Endothelial cell of umbilical vein (primary cell): ENCODE measurements around the gene CLC. TPM values are rescaled to one million over a fixed set of nuclear protein-coding genes. Genes with fewer than 3 reads are reported as not detected.

Experiments used
- BruUV-seq: library from RNA; stranded (reverse); fragments of 400-500 nt; replicated peaks from 2 replicates; lab custom pipeline; 2021; lab: Mats Ljungman, UMichigan
- CTCF ChIA-PET: fragments of 300-600, 350-600 bp; sonication (Branson Sonifier 250); formaldehyde crosslinking; loops from one replicate; lab custom pipeline; 2021; ENCODE audit warnings: antibody characterized with exemption, inconsistent platforms; lab: Charles Lee
- POLR2A ChIA-PET: fragments of 300-600, 350-600 bp; sonication (Branson Sonifier 250); formaldehyde crosslinking; loops from one replicate; lab custom pipeline; 2021; ENCODE audit warnings: antibody characterized with exemption, inconsistent platforms; lab: Charles Lee
- DNase-seq: peaks from one replicate; pipeline ENCODE4 v3.0.0-alpha.2; 2011; ENCODE audit warnings: low read depth, low spot score
- FAIRE-seq: peaks from 2 replicates; lab custom pipeline; 2011; peaks lifted over from hg19 to GRCh38; lab: Jason Lieb, UNC
- H2AFZ ChIP-seq: 2 replicates; pipeline ENCODE4 v1.6.0; 2012; ENCODE audit warnings: low read depth, low read length, control low read depth, inconsistent platforms
- H3K27ac ChIP-seq: 2 replicates; pipeline ENCODE4 v1.5.1; 2011; ENCODE audit warnings: low read depth, mild to moderate bottlenecking, control low read depth, low read length, moderate library complexity; ENCODE audit not compliant: insufficient read depth
- H3K27me3 ChIP-seq, 2 experiments: 2 replicates each; pipeline versions ENCODE4 v1.6.0 to v1.6.1; 2011; ENCODE audit warnings: low read length in 2 of 2, mixed read lengths in 1 of 2; ENCODE audit not compliant: control insufficient read depth in 2 of 2, insufficient read depth in 2 of 2
- H3K36me3 ChIP-seq, 2 experiments: 2 replicates in 1 of 2; 3 replicates in 1 of 2; pipeline ENCODE4 v1.5.1; 2011; ENCODE audit warnings: low read length in 2 of 2, mild to moderate bottlenecking in 1 of 2, moderate library complexity in 1 of 2; ENCODE audit not compliant: control insufficient read depth in 2 of 2, insufficient read depth in 2 of 2; ENCODE audit errors: extremely low read depth in 1 of 2
- H3K4me1 ChIP-seq: 3 replicates; pipeline ENCODE4 v1.5.1; 2011; ENCODE audit warnings: mild to moderate bottlenecking, low read length; ENCODE audit not compliant: control insufficient read depth, insufficient read depth; ENCODE audit errors: extremely low read depth
- H3K4me2 ChIP-seq: 2 replicates; pipeline ENCODE4 v1.6.1; 2011; ENCODE audit warnings: low read length, control low read depth, mixed read lengths; ENCODE audit not compliant: insufficient read depth
- H3K4me3 ChIP-seq, 3 experiments: fragments of 200-600 bp in 1 of 3; sonication (generic), shearing (Covaris generic) in 1 of 3; replicated peaks in 1 of 3; 2 replicates each; pipeline ENCODE4 v1.5.1; 2011 to 2016; ENCODE audit warnings: control low read depth in 3 of 3, low read length in 3 of 3, mild to moderate bottlenecking in 2 of 3, inconsistent platforms in 1 of 3, low read depth in 1 of 3, moderate library complexity in 1 of 3; ENCODE audit not compliant: insufficient read depth in 1 of 3
- H3K79me2 ChIP-seq: 2 replicates; pipeline ENCODE4 v1.6.0; 2012; ENCODE audit warnings: low read length, inconsistent platforms; ENCODE audit not compliant: control insufficient read depth, insufficient read depth
- H3K9ac ChIP-seq: replicated peaks from 2 replicates; pipeline ENCODE3; 2011; ENCODE audit warnings: low read length, control low read depth; ENCODE audit not compliant: insufficient read depth; ENCODE audit errors: extremely low read depth
- H3K9me1 ChIP-seq: replicated peaks from 3 replicates; pipeline ENCODE4 v1.6.0; 2011; ENCODE audit warnings: mild to moderate bottlenecking, low read length; ENCODE audit not compliant: control insufficient read depth, insufficient read depth; ENCODE audit errors: extremely low read depth
- H3K9me3 ChIP-seq: replicated peaks from 2 replicates; pipeline ENCODE4 v1.5.1; 2012; ENCODE audit warnings: low read length, inconsistent platforms; ENCODE audit not compliant: control insufficient read depth, insufficient read depth
- H4K20me1 ChIP-seq: replicated peaks from 2 replicates; pipeline ENCODE3; 2011; ENCODE audit warnings: mild to moderate bottlenecking, low read length; ENCODE audit not compliant: control insufficient read depth, insufficient read depth; ENCODE audit errors: extremely low read depth
- CTCF ChIP-seq, 2 donors: IDR thresholded peaks; 1 replicate in 1 of 2; 2 replicates in 1 of 2; pipeline ENCODE4 v1.5.1; 2011; ENCODE audit warnings: low read length in 2 of 2, mild to moderate bottlenecking in 2 of 2, moderate library complexity in 2 of 2, control low read depth in 1 of 2, inconsistent platforms in 1 of 2, low read depth in 1 of 2; ENCODE audit not compliant: insufficient read depth in 1 of 2; ENCODE audit errors: extremely low read depth in 1 of 2
- EZH2 ChIP-seq: IDR thresholded peaks from 2 replicates; pipeline ENCODE4 v1.6.1; 2012; ENCODE audit warnings: borderline replicate concordance, low read depth, mild to moderate bottlenecking, moderate library complexity, low read length, inconsistent platforms; ENCODE audit not compliant: severe bottlenecking
- GATA2 ChIP-seq: IDR thresholded peaks from 2 replicates; pipeline ENCODE4 v1.7.0; 2011; ENCODE audit warnings: low read depth, mild to moderate bottlenecking, moderate library complexity, mixed read lengths, low read length; ENCODE audit not compliant: insufficient read length, insufficient read depth
- JUN ChIP-seq: IDR thresholded peaks from 2 replicates; pipeline ENCODE4 v1.6.1; 2011; ENCODE audit warnings: borderline replicate concordance, low read depth; ENCODE audit not compliant: insufficient read length, insufficient read depth
- MYC ChIP-seq: IDR thresholded peaks from one replicate; pipeline ENCODE4 v1.6.1; 2011; ENCODE audit warnings: mild to moderate bottlenecking, low read depth, low read length
- POLR2AphosphoS5 ChIP-seq: IDR thresholded peaks from 2 replicates; pipeline ENCODE4 v1.6.1; 2012; ENCODE audit warnings: low read depth, mild to moderate bottlenecking, control low read depth, low read length, moderate library complexity; ENCODE audit not compliant: insufficient read depth
- dilution Hi-C: fragments of 300-500 bp; cut with MboI; formaldehyde crosslinking; loops from one replicate; pipeline ENCODE4 v1.15.0; 2019; ENCODE audit warnings: low sequenced_read_pairs; ENCODE audit not compliant: extremely low pct_ligation_motif_present
- intact Hi-C: fragments of 100-400 bp; cut with micrococcal nuclease; formaldehyde crosslinking; loops from one replicate; pipeline ENCODE4 v1.10.0; 2022
- polyA plus RNA-seq, 4 experiments: library from polyadenylated mRNA; depleted of rRNA in 3 of 4; stranded (reverse) in 3 of 4; unstranded in 1 of 4; fragments of >200 nt; gene quantifications; 2 replicates each; pipeline versions ENCODE4 v1.2.1 to v1.2.3, GENCODE V29; 2011 to 2012; ENCODE audit warnings: missing spikeins in 1 of 4
- total RNA-seq: library from RNA; stranded (reverse); gene quantifications from 2 replicates; pipeline ENCODE4 v1.2.3, GENCODE V29; 2021

Gene CLC
- total and polyA plus RNA-seq, 2 donors (not counting 3 experiments of a cell fraction or from before 2014, with no cell fraction given) = not detected

DNA sequence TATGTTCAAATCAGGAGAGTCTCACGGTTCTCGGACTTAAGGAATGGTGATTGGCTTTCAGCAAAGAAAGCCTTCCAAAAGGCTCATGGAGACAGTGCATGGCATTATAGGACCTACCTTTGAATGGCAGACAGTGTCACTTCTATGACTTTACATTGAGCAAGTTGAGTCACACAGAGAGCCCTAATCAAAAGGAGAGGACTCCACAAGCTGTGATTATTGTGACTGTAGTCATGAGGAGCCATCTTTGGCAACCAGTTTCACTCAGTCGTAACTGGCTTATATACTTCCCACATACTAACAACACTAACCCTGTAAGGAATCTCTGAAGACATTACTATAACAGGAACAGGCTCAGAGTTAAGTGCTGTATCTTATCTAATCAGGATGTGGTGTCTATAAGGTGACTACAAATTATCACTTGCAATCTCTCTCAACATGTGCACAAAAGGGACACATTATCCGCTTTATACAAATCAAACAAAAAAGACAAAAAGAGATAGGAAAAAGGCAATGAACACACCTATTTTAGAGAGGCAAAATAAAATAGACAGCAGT is 27.4 kb downstream of the CLC start:
- no peaks in the 10 kb centered on the region for H3K36me3 ChIP-seq
- no peak overlapping the region for H3K27ac ChIP-seq
- no peak overlapping the region for H3K4me2 ChIP-seq
- H3K9me3 ChIP-seq = no peaks in the 10 kb centered on the region
- no peaks in the 10 kb centered on the region for H3K79me2 ChIP-seq
- POLR2A ChIA-PET = no interaction called here
- DNase-seq (no peak), FAIRE-seq (no peak)
- no peaks in the 10 kb centered on the region for H3K9me1 ChIP-seq
- H3K4me3 ChIP-seq = no peak overlapping the region
- no peak overlapping the region for H2AFZ ChIP-seq
- dilution Hi-C loops (no loop called here), intact Hi-C loops (no loop called here)
- no TSS peak for BruUV-seq
- no peaks in the 10 kb centered on the region for H3K4me1 ChIP-seq
- H3K27me3 ChIP-seq = no peaks in the 10 kb centered on the region
- CTCF ChIA-PET = no interaction called here
- no peaks in the 10 kb centered on the region for H4K20me1 ChIP-seq
- TF ChIP-seq JUN (no peak), POLR2AphosphoS5 (no peak), EZH2 (no peak), CTCF (IDR thresholded peaks at IDR 0.05; ENCODE audit: extremely low read depth in 1 of 2, insufficient read depth in 1 of 2, low read depth in 1 of 2, low read length in 2 of 2) (no peak), GATA2 (no peak), MYC (no peak)
- no peak overlapping the region for H3K9ac ChIP-seq
